HG03039 (cell line): ENCODE results near the gene TOX3.

Source experiments
- ATAC-seq: cut with Tn5 transposase; IDR thresholded peaks from one replicate; pipeline ENCODE4 v1.9.1; 2021; ENCODE audit warnings: mild to moderate bottlenecking, moderate library complexity; ENCODE audit not compliant: unreplicated experiment

Gene TOX3

GRCh38 chr16:52567193-52567592 is 20.2 kb upstream of the TOX3 start:
- no peak for ATAC-seq

DNA sequence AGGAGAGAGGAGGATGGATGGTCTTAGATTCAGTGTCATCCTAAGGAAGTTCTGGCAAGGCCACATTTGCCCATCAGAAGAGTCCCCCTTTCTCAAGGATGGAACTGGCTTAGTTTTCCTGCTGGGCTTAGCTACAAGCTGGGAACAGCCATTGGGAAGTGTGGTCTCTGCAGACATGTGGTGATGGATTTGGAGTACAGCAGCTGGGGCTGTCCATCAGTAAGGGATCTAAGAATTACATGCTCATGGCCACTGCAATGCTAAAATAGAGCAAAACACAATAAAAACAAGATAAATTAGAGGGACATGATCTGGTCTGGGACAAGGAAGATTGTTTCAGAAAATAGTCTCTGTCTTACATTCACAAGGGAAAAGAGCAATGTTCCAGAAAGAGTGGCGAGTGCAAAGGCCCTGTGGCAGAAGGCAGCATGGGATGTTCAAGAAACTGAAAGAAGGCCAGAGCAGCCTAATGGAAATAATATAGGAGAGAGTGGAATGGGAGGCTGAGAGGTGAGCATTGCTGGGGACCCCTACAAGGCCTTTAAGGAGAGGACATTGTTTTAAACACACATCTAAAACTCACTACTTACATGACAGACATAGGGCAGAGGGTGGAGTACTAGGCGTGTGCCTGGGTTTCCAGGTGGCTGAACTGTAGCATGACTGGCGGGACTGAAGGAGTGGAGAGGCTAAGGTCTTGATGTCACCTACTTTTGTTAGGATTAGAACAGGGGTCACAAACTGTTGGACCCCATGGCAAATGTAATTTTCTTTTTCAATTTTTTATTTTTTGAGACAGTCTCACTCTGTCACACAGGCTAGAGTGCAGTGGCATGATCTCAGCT is 17.0 kb upstream of the TOX3 start:
- ATAC-seq, result no peak

- no peak for ATAC-seq
Measured at GRCh38 chr16:52562770-52563169, 15.8 kb upstream of the TOX3 start.

DNA sequence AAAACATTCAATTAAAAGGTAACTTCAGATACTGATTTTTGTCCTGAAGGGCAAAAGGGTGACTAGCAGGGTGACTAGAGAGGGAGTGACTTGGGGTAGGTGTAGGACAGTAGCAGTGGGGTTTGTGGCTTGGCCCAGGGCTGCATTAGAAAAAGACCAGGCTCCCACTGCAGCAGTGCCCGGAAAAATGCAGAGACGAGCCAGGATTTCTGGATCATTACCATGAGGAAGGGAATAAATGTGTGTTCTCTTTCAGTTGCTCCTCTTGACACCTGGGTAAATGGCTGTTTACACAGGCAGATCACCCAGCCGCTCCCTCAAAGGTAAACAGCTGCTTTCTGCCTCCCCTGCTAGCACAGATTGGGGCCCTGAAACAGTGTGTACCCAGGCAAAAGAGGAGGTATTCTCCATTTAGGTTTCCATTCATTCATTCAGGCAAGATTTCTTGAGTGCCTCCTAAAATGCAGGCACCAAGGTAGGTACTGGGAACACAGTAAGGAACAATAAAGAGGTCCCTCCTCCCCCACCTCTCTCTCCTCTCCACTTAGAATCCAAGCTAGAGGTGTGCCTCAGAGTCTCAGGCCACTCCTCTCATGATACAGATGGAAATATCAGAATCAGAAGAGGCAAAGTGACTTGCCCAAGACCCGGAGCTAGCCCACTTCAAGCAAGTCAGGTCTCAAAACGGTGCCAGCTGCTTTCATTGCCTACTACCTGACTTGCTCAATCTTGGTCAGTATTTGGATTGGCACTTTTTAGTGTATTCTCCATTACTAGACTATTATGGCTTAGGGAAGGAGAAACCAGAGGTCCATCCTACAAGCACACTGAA is 15.2 kb upstream of the TOX3 start:
- no peak for ATAC-seq

GRCh38 chr16:52558448-52558847 is 11.5 kb upstream of the TOX3 start:
- no peak for ATAC-seq

DNA sequence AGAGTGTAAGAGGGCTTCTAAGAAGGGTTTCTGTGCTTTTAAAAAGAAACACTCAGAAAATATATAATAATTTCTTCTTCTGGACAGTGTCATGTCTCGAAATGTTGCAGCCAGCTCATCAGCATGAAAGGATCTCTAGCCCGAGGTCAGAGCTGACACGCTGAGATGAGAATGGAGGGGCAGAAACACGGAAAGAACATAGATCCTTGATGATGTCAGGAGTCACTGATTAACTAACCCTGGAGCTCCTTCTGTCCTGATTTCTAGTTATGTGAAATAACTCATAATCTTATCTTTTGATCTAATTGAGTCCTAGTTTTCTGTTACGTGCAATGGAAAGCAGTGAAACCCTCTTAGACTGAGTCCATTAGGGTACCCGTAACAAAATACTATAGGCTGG is 10.3 kb upstream of the TOX3 start:
- ATAC-seq, result no peak

GRCh38 chr16:52556083-52556482 is 9.1 kb upstream of the TOX3 start:
- no peak for ATAC-seq

DNA sequence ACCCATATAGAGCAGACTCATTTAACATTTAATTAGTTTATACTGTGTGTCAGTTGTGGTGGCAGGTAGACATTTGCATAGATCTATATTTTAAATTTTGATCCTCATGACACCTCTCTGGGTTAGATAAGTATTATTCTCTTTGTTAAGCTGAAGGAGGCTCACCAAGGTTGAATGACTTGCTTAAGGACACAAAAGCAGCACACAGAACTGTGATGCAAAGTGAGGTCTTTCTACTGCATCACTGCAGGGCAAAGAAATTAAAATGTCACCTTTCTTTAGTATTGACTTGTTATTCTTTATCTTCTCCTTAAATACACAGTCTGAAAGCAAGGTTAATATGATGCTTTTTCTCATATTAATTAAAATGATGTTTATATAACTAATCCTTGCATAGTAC is 8.6 kb upstream of the TOX3 start:
- no peak for ATAC-seq

GRCh38 chr16:52554334-52554733 is 7.4 kb upstream of the TOX3 start:
- no peak for ATAC-seq

- no peak for ATAC-seq
Measured at GRCh38 chr16:52553322-52553721, 6.4 kb upstream of the TOX3 start.

DNA sequence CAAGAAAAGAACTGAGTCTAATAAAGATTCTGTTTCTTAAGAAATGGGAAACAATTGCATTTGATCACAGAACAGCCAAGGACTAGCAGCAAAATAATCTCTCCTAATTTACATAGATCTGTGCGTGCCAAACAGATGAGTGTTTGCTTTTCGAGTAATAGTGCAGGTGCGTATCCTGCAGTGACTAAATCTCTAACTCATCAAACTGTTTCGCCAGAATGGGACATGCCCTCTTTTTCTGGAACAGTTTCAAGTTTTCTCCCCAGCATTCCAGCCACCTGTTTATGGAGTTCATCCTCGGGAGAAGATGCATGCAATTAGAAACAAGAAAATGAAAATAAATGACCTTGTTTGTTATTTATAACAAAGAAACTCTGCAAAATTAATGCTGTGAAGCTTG is 5.7 kb upstream of the TOX3 start:
- no peak for ATAC-seq

DNA sequence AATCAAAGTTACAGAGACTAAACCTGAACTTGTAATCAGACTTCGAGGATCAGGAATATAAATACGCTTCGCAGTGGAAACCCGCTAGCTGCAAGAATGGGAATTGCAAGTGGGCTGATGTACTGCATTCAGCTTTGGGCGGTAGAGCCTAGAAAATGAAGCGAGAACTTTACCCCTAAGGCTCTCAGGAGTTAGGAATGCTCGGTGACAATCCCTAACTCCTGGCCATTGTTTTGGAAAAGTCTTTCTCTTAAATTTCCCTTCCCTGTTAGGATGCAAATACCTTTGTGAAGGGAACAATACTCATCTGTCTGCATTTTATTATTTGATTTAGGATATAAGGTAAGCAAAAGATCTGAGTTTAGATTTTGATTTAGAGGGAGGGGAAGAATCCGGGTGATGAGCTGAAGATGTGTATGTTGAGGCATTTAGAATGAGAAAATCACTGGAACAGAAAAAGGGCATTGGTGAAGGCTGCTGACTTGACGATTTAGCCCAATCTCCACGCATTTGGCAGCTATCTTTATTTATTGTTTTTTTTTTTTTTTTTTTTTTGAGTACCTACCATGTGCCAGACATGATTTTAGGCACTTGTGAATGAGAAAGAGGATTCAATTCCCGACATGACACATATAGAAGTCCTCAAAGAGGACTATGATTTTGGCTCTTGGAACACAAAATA is 2.2 kb upstream of the TOX3 start:
- ATAC-seq, result no peak

GRCh38 chr16:52548261-52549010 is 1.5 kb upstream of the TOX3 start:
- ATAC-seq, result no peak

GRCh38 chr16:52547834-52548215 is 882 bp upstream of the TOX3 start:
- no peak for ATAC-seq

DNA sequence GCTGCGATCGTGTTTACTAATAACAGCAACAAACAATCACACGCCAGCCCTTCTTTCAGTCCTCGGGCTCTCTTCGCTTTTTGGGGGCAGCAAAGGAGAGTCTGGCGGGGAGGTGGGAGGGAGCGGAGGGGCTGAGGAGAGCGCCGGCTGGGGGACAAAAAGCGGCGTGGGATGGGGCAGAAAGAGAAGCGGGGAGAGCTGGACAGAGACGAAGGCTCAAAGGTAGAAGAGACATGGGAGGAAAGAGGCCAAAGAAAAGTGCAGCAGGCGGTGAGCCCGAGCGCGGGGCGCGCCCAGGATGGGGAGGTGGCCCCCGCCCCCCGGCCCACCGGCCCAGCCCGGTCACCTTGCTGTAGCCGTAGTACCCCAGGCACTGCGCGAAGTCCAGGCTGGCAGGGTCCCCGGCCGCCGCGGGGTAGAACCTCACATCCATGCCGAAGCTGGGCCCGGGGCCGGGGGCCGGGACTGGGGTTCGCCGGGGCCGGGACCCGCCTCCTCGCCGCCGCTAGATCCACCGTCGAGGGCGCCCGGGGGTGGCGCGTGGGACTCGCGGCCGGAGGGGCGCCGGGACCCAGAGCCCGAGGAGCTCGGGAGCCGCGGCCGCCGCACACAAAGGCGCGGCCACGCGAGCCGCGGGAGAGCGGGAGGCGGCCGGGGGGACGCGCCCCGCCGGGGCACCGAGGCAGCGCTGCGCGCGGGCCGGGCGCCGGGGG is 496 bp downstream of the TOX3 start:
- no peak for ATAC-seq

DNA sequence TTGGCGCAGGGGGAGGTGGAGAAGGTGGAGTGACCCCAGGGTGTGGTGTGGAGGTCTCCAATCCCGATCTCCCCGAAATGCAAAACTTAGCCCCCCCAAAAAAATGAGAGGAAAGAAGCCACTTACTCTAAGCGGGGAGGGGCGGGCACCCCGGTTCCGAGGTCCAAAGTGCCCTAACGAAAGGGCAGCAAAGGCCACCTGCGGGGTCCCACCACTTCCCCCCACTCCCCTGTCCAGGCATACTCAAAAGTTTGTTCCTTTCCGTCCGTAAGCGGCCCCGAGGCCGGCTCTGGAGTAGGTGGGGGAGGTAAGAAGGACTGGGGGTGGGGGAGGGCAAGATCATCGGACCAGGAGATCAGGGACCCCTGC is 1.1 kb downstream of the TOX3 start:
- ATAC-seq, result no peak

DNA sequence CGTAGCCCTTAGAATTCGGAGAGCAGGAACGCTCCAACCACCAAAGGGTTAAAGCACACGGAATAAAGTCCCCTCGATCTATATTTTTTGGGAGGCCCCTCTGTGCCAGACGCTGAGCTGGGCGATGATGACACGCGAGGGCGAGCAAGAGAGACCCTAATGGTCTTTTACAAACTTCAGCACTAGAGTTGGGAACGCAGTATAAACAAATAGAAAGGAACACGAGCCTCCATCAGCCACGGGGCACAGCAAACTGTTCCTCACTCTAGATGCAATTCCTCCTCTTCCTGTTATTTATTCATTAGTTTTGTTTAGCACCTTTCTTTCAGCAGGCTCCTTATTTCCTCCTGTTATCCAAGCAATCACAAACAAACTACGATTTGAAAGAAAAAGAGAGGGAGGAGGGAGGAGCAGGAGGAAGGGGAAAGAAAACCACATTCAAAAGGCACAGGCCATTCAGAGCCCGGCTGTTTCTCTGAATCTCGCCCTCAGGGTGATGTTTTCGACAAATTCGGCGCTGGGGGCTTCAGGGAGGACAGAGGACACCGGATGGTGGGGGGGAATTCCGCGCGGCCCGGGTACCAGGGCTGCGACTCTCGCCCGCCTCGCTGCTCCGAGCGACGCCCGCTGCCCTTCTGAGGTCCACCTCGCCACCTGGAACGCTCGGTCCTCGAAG is 1.6 kb downstream of the TOX3 start:
- no peak for ATAC-seq

GRCh38 chr16:52544703-52545102 is 2.2 kb downstream of the TOX3 start:
- no peak for ATAC-seq

GRCh38 chr16:52543654-52544053 is 3.3 kb downstream of the TOX3 start:
- no peak for ATAC-seq

GRCh38 chr16:52540910-52541309 is 6.0 kb downstream of the TOX3 start:
- ATAC-seq, result no peak
